Breast epithelium (tissue), 3 donors: Measurements from ENCODE around the gene RPS14.

Source experiments
- POLR2A ChIP-seq: fragments of 450-650 bp; IDR thresholded peaks from one replicate; pipeline ENCODE4 v1.6.1; 2016; ENCODE audit warnings: antibody characterized with exemption, mild to moderate bottlenecking, moderate library complexity
- POLR2AphosphoS5 ChIP-seq, 3 donors: sonication (generic); formaldehyde crosslinking; IDR thresholded peaks; one replicate each; pipeline ENCODE4 v1.6.1; 2017; ENCODE audit warnings: antibody characterized with exemption in 3 of 3
- TF ChIP-seq, protein P1 (sequence below), 3 donors: fragments of 450-650 bp; IDR thresholded peaks; one replicate each; pipeline ENCODE4 v1.5.1; 2016 to 2017; ENCODE audit warnings: antibody characterized with exemption in 3 of 3, mild to moderate bottlenecking in 3 of 3, moderate library complexity in 3 of 3

DNA sequence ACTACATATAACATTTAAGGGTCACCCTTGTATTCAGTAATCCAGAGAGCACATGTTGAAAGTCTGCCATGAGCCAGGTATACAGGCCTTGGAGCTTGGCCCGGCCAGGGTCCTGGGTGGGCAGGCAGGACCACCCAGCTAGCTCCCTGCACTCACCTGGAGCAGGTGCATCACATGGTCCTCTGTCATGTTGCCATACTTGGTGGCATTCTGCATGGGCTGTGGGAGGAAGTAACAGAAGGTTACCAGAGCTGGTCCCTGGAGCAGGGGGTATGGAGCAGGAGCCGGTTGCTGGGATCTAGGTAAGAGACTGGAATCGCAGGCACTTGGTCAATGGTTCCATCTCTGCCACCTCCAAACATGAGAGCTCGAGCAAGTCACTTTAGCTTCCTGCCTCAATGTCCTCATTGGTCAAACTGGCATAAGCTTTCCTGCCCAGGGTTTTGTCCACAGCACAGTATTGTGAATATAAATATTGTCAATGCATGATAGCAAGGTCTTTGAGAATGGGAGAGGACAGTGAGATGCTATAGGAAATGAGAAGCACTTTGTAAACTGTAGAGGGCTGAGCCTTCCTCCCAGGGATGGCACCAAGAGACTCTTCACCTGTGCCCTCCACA lies 43.3 kb downstream of the RPS14 start:
- TF ChIP-seq, protein P1, sequence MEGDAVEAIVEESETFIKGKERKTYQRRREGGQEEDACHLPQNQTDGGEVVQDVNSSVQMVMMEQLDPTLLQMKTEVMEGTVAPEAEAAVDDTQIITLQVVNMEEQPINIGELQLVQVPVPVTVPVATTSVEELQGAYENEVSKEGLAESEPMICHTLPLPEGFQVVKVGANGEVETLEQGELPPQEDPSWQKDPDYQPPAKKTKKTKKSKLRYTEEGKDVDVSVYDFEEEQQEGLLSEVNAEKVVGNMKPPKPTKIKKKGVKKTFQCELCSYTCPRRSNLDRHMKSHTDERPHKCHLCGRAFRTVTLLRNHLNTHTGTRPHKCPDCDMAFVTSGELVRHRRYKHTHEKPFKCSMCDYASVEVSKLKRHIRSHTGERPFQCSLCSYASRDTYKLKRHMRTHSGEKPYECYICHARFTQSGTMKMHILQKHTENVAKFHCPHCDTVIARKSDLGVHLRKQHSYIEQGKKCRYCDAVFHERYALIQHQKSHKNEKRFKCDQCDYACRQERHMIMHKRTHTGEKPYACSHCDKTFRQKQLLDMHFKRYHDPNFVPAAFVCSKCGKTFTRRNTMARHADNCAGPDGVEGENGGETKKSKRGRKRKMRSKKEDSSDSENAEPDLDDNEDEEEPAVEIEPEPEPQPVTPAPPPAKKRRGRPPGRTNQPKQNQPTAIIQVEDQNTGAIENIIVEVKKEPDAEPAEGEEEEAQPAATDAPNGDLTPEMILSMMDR (IDR thresholded peaks at IDR 0.05) = no peak
- TF ChIP-seq POLR2AphosphoS5 (IDR thresholded peaks at IDR 0.05) (no peak), POLR2A (no peak)
